ENCODE measurements around the gene UNC5B. TPM values are rescaled to one million over a fixed set of nuclear protein-coding genes. Genes with fewer than 3 reads are reported as not detected.
"Not testable (repeated sequence)": the region's sequence is repeated elsewhere in the genome, so short reads cannot be mapped to it uniquely, and the experiment has no call there.

Gene UNC5B
- total RNA-seq, 1 donor = 0.10 TPM

GRCh38 chr10:71269301-71270288, 57.2 kb downstream of the UNC5B start:
- Histone ChIP-seq H3K4me3 (ENCODE audit: low read length) (no peak overlapping the region), H3K9me3 (ENCODE audit: low read depth, low read length) (no peaks in the 10 kb centered on the region), H3K27me3 (ENCODE audit: insufficient read depth, low read length) (no peaks in the 10 kb centered on the region), H3K4me1 (ENCODE audit: insufficient read depth, low read length) (no peaks in the 10 kb centered on the region)

DNA sequence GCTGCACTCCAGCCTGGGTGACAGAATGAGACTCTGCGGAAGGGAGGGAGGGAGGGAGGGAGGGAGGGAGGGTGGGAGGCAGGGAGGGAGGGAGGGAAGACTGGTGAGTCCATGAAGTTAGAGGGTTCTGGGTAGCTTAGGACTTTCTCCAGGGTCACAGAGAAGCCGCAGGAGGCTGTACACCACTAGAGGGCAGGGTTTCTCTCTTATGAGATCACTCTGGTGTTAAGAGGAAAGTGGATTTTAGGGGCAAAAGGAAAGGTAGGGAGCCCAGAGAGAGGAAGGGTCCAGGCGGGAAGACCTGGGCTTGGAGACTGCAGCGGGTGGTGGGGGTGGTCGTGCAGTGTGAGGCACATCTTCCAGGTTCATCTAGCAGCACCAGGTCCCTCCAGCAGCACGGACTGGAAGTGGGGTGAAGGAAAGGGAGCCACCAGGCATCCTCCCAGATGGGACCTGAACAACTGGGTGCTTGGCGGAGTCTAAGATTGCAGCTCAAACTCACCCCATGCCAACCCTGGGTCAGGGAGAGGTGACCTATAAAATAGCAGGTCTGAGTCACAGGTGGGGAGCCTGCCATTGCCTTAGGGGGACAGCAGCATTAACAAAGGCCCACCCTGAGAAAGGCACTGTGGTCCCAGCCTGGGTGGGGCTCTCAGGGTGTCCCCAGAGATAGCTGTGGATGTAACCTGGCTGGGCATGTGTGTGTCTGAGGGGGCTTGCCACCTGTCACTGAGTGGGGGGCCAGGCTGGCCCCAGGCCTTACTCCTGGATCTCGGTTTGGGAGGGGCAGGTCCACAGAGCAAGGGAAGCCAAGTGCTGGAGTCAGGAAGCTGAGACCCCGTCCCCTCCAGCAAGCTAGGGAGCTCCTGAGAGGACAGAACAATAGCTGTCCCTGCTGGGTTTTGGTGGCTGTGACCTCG, 58.2 kb downstream of the UNC5B start:
- Histone ChIP-seq H3K27me3 (ENCODE audit: insufficient read depth, low read length) (no peaks in the 10 kb centered on the region), H3K4me1 (ENCODE audit: insufficient read depth, low read length) (no peaks in the 10 kb centered on the region), H3K9me3 (ENCODE audit: low read depth, low read length) (no peaks in the 10 kb centered on the region), H3K4me3 (ENCODE audit: low read length) (no peak overlapping the region)

GRCh38 chr10:71271662-71272055, 59.3 kb downstream of the UNC5B start:
- no peaks in the 10 kb centered on the region for H3K9me3 ChIP-seq (ENCODE audit: low read depth, low read length)
- H3K27me3 ChIP-seq (ENCODE audit: insufficient read depth, low read length) = no peaks in the 10 kb centered on the region
- H3K4me3 ChIP-seq (ENCODE audit: low read length) = no peak overlapping the region
- H3K4me1 ChIP-seq (ENCODE audit: insufficient read depth, low read length) = no peaks in the 10 kb centered on the region

DNA sequence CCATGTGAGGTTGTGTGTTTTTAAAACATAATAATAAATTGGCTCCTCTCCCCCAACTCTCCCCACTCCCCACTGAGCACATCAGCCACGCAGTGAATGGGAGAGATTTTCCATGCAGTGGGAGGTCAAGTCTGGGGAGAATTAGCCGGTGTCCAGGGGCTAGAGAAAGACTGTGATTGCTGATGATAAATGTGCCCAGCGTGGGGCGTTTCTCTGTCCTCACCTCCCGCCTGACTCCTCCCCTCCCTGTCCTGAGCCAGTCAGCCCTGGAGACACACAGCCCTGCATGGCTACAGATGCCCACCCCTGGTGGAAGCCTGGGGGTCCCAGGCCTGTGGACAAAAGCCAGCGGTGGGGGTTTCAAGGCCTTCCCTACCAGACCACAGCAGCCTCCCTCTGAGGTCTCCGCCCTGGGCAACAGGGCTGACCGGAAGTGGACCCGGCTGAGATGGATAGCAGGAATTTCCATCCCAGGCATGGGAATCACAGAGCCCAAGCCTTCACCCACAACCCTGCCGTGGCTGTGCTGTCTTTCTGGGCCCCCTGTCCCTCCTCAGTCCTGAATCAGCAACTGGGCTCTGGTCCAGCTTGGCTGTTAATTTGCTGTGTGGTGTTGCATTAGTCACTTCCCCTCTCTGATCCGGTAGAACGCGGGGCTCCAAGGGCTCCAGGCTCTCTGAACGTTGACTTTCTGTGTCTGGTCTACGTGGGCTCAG, 59.8 kb downstream of the UNC5B start:
- H3K9me3 ChIP-seq (ENCODE audit: low read depth, low read length) = no peaks in the 10 kb centered on the region
- no peaks in the 10 kb centered on the region for H3K4me1 ChIP-seq (ENCODE audit: insufficient read depth, low read length)

DNA sequence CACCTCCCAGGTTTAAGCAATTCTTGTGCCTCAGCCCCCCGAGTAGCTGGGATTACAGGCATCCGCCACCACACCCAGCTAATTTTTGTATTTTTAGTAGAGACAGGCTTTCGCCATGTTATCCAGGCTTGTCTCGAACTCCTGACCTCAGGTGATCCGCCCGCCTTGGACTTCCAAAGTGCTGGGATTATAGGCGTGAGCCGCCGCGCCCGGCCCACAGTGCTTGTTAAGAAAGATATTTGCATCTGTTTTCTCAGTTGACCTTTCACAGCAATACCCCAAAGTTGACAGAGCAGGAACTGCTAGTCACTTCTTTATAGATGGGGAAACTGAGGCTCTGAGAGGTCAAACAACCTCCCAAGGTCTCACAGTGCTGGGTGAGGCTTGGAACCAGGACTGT, 60.6 kb downstream of the UNC5B start:
- not testable (repeated sequence) for H3K4me1 ChIP-seq (ENCODE audit: insufficient read depth, low read length); H3K9me3 ChIP-seq (ENCODE audit: low read depth, low read length); H3K4me3 ChIP-seq (ENCODE audit: low read length); H3K27me3 ChIP-seq (ENCODE audit: insufficient read depth, low read length)

More for the DNA sequence above, 59.8 kb downstream of the UNC5B start:
- no peak overlapping the region for H3K4me3 ChIP-seq (ENCODE audit: low read length)
- no peaks in the 10 kb centered on the region for H3K27me3 ChIP-seq (ENCODE audit: insufficient read depth, low read length)

DNA sequence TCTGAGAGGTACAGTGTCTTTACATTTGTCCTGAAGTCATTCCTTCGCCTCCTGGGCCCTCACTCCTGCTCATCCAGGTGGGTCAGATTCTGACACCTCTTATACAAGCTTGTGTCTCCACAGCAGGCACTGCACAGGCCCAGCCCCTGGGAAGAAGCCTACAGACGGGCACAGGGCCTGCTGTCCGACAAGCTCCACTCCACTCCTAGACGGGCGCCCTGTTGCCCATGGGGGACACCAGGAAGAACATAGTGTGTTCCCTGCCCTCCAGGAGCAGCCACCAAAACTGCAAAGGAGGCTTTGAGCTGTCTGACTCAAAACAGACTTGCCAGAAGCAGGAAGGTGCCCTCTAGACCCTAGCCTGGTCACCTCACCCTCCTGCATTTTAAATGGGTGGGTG, 61.1 kb downstream of the UNC5B start:
- no peaks in the 10 kb centered on the region for H3K4me1 ChIP-seq (ENCODE audit: insufficient read depth, low read length)
- no peak overlapping the region for H3K4me3 ChIP-seq (ENCODE audit: low read length)
- no peaks in the 10 kb centered on the region for H3K9me3 ChIP-seq (ENCODE audit: low read depth, low read length)
- no peaks in the 10 kb centered on the region for H3K27me3 ChIP-seq (ENCODE audit: insufficient read depth, low read length)

DNA sequence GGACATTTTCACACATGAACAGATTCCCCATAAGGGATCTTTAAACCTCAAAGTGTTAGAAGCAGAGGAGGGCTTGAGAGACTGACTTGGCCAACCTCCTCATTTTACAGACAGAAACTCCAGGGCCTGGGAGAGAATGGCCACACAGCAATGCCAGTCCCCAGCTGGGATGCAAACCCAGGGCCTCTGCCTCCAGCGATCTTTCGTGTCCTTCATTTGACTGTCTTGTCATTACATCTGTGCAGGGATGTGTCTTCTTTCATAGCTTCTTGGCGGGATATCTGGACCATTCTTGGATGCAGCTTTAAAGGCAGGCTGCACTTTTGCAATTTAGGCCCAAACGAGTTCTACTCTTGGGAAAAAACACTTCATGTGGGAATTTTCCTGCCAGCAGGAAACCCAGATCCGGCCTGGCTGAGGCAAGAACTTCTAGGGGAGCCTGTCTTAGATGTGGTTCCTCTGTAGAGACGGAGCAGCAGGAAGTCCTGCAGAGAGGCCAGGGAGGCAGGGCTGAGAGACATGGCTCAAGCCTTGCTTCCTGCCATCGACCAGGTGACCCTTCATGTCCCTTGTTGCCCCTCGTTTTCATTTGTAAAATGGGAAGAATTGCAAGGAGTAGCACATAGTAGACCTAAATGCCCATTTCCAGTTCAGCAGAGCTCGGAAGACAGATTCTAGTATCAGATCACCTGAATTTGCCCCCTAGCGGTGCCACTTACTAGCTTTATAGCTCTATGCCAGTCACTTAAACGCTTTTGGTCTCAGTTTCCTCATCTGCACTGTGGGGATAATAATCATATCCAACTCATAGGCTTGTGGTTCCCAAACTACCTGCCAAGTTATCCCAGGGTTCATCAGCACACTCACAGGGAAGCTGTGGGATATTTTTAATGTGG, 62.8 kb downstream of the UNC5B start:
- no peaks in the 10 kb centered on the region for H3K27me3 ChIP-seq (ENCODE audit: insufficient read depth, low read length)
- no peaks in the 10 kb centered on the region for H3K9me3 ChIP-seq (ENCODE audit: low read depth, low read length)
- no peak overlapping the region for H3K4me3 ChIP-seq (ENCODE audit: low read length)
- H3K4me1 ChIP-seq (ENCODE audit: insufficient read depth, low read length) = no peaks in the 10 kb centered on the region

DNA sequence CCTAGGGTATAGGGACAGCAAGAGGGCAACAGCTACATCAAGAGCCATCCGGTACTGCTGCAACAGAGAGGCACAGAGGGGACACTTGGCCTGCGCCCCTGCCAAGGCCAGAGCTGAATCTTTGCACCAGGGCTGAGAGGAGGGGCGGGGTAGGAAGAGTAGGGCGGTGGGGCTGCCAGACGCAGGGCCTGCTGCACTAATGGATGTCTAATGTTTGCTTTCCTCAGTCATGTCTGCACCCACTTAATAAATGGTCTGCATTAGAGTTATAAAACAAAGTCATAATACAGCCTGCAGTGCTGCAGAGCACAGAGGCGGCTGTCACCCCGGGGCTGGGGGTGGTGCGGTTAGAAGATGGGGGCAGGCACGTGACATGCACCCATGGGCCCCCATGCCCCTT, 64.5 kb downstream of the UNC5B start:
- H3K9me3 ChIP-seq (ENCODE audit: low read depth, low read length) = no peaks in the 10 kb centered on the region
- no peak overlapping the region for H3K4me3 ChIP-seq (ENCODE audit: low read length)
- no peaks in the 10 kb centered on the region for H3K27me3 ChIP-seq (ENCODE audit: insufficient read depth, low read length)
- H3K4me1 ChIP-seq (ENCODE audit: insufficient read depth, low read length) = no peaks in the 10 kb centered on the region

GRCh38 chr10:71277914-71278665, 65.7 kb downstream of the UNC5B start:
- no peak overlapping the region for H3K4me3 ChIP-seq (ENCODE audit: low read length)
- no peaks in the 10 kb centered on the region for H3K27me3 ChIP-seq (ENCODE audit: insufficient read depth, low read length)
- no peaks in the 10 kb centered on the region for H3K4me1 ChIP-seq (ENCODE audit: insufficient read depth, low read length)
- no peaks in the 10 kb centered on the region for H3K9me3 ChIP-seq (ENCODE audit: low read depth, low read length)

GRCh38 chr10:71278691-71279588, 66.6 kb downstream of the UNC5B start:
- Histone ChIP-seq H3K4me3 (ENCODE audit: low read length) (no peak overlapping the region), H3K9me3 (ENCODE audit: low read depth, low read length) (no peaks in the 10 kb centered on the region), H3K4me1 (ENCODE audit: insufficient read depth, low read length) (no peaks in the 10 kb centered on the region), H3K27me3 (ENCODE audit: insufficient read depth, low read length) (no peaks in the 10 kb centered on the region)

DNA sequence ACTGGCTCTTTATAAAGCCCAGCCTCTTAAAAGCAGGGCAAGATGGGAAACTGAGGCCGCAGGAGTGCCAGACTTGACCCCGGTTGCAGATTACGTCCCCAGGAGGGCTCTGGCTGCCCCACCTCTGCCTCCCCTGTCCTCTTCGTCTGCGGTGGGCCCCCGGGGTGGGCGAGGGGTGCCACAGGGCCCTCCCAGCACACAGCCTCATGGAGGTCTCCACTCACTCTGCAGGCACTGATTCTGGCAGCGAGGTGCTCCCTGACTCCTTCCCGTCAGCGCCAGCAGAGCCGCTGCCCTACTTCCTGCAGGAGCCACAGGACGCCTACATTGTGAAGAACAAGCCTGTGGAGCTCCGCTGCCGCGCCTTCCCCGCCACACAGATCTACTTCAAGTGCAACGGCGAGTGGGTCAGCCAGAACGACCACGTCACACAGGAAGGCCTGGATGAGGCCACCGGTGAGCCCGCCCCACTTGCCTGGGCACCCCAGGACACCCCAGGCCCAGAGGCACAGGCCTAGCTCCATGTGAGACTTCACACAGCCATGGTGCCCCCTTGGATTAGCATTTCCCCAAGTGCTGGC, 67.3 kb downstream of the UNC5B start:
- Histone ChIP-seq H3K4me1 (ENCODE audit: insufficient read depth, low read length) (no peaks in the 10 kb centered on the region), H3K27me3 (ENCODE audit: insufficient read depth, low read length) (no peaks in the 10 kb centered on the region), H3K4me3 (ENCODE audit: low read length) (no peak overlapping the region), H3K9me3 (ENCODE audit: low read depth, low read length) (no peaks in the 10 kb centered on the region)

GRCh38 chr10:71280216-71280615, 67.8 kb downstream of the UNC5B start:
- Histone ChIP-seq H3K27me3 (ENCODE audit: insufficient read depth, low read length) (no peaks in the 10 kb centered on the region), H3K9me3 (ENCODE audit: low read depth, low read length) (no peaks in the 10 kb centered on the region), H3K4me3 (ENCODE audit: low read length) (no peak overlapping the region), H3K4me1 (ENCODE audit: insufficient read depth, low read length) (no peaks in the 10 kb centered on the region)

Data from mononuclear cell (primary cell).